ENCODE measurements around the gene SAMD13.

The SAMD13 gene

GRCh38 chr1:84360316-84360715, 58.8 kb downstream of the SAMD13 start:
- no peaks in the 10 kb centered on the region for H3K36me3 ChIP-seq (ENCODE audit: control insufficient read depth, insufficient read depth, low read length)
- no peak for DNase-seq (ENCODE audit: extremely low read depth, insufficient read length)
- no peaks in the 10 kb centered on the region for H3K27me3 ChIP-seq (replicated peaks; ENCODE audit: control insufficient read depth, insufficient read depth, low read length)
- no peak for TF ChIP-seq CTCF (IDR thresholded peaks at IDR 0.05; ENCODE audit: insufficient read depth, low read length, poor library complexity, severe bottlenecking)
- H3K4me3 ChIP-seq (replicated peaks; ENCODE audit: low read depth, low read length), result no peak overlapping the region

- H3K4me3 ChIP-seq (replicated peaks; ENCODE audit: low read depth, low read length), result no peak overlapping the region
- no peak for TF ChIP-seq CTCF (IDR thresholded peaks at IDR 0.05; ENCODE audit: insufficient read depth, low read length, poor library complexity, severe bottlenecking)
Measured at GRCh38 chr1:84361796-84362195, 60.3 kb downstream of the SAMD13 start.

GRCh38 chr1:84363019-84363418, 61.5 kb downstream of the SAMD13 start:
- no peak for DNase-seq (ENCODE audit: extremely low read depth, insufficient read length)
- TF ChIP-seq CTCF (IDR thresholded peaks at IDR 0.05; ENCODE audit: insufficient read depth, low read length, poor library complexity, severe bottlenecking), result no peak
- Histone ChIP-seq H3K4me3 (replicated peaks; ENCODE audit: low read depth, low read length) (no peak overlapping the region), H3K27me3 (replicated peaks; ENCODE audit: control insufficient read depth, insufficient read depth, low read length) (no peaks in the 10 kb centered on the region), H3K36me3 (ENCODE audit: control insufficient read depth, insufficient read depth, low read length) (no peaks in the 10 kb centered on the region)

More at GRCh38 chr1:84361796-84362195, 60.3 kb downstream of the SAMD13 start:
- no peaks in the 10 kb centered on the region for H3K36me3 ChIP-seq (ENCODE audit: control insufficient read depth, insufficient read depth, low read length)
- H3K27me3 ChIP-seq (replicated peaks; ENCODE audit: control insufficient read depth, insufficient read depth, low read length), result no peaks in the 10 kb centered on the region
- no peak for DNase-seq (ENCODE audit: extremely low read depth, insufficient read length)

- no peaks in the 10 kb centered on the region for H3K27me3 ChIP-seq (replicated peaks; ENCODE audit: control insufficient read depth, insufficient read depth, low read length)
- no peak for TF ChIP-seq CTCF (IDR thresholded peaks at IDR 0.05; ENCODE audit: insufficient read depth, low read length, poor library complexity, severe bottlenecking)
- H3K36me3 ChIP-seq (ENCODE audit: control insufficient read depth, insufficient read depth, low read length), result no peaks in the 10 kb centered on the region
- no peak for DNase-seq (ENCODE audit: extremely low read depth, insufficient read length)
- no peak overlapping the region for H3K4me3 ChIP-seq (replicated peaks; ENCODE audit: low read depth, low read length)
Measured at GRCh38 chr1:84363622-84364021, 62.1 kb downstream of the SAMD13 start.

GRCh38 chr1:84365225-84366221, 64.0 kb downstream of the SAMD13 start:
- H3K27me3 ChIP-seq (replicated peaks; ENCODE audit: control insufficient read depth, insufficient read depth, low read length), result no peaks in the 10 kb centered on the region
- no peak overlapping the region for H3K4me3 ChIP-seq (replicated peaks; ENCODE audit: low read depth, low read length)
- TF ChIP-seq CTCF (IDR thresholded peaks at IDR 0.05; ENCODE audit: insufficient read depth, low read length, poor library complexity, severe bottlenecking), result no peak
- H3K36me3 ChIP-seq (ENCODE audit: control insufficient read depth, insufficient read depth, low read length), result no peaks in the 10 kb centered on the region
- DNase-seq (ENCODE audit: extremely low read depth, insufficient read length), result no peak

Data from GM06990 (cell line).